ENCODE data around the gene CYB5RL.
"Not testable (repeated sequence)": the region's sequence is repeated elsewhere in the genome, so short reads cannot be mapped to it uniquely, and the experiment has no call there.

CYB5RL gene

GRCh38 chr1:54186056-54186455 is 13.8 kb downstream of the CYB5RL start:
- no peak for DNase-seq (ENCODE audit: low read depth in 3 of 3)

DNA sequence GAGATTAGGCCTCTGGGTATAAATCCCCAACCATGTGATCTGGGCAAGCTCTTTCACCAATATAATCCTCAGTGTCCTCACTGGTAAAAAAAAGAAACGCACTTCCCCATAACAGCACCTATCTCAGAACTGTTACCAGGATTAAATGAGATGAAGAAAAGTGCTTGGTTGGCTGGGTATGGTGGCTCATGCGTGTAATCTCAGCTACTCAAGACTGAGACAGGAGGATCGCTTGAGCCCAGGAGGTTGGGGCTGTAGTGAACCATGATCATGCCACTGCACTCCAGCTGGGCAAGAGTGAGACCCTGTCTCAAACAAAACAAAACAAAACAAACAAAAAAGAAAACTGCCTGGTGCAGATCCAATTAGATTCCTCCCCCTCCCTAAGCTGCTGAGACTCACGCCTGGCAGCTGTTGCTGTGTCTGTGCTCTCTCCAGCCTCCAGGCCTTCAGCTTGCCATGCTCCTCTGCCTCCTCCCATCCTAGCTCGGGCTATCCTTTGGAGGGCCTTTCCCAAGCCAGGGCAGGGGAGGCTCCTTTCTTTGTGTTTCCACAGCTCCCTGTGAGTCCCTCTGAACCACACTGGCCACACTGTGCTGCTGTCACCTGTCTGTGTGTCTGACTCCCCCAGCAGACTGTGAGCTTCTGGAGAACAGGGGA is 19.0 kb downstream of the CYB5RL start:
- DNase-seq (ENCODE audit: low read depth in 3 of 3): no peak

GRCh38 chr1:54178296-54179070 is 21.3 kb downstream of the CYB5RL start:
- DNase-seq (ENCODE audit: low read depth in 3 of 3): no peak

DNA sequence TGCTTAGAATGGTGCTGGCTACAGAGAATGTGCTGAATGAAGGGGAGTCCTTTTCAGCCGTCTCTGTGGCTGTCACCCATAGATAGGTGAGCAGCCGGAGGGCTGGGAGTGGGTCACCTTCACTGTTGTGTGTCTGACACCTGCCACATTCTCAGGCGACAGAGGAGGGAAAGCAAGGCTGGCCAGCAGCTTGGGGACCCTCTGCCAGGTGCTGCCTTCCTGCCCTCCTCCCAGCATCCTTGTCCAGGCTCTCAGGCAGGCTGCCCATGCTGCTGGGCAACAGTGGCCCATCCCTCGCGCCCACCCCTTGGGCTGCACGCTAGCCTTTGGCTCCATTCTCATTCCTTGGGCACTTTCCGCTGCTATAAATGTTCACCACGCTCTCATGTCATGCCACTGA is 22.1 kb downstream of the CYB5RL start:
- no peak for DNase-seq (ENCODE audit: low read depth in 3 of 3)

DNA sequence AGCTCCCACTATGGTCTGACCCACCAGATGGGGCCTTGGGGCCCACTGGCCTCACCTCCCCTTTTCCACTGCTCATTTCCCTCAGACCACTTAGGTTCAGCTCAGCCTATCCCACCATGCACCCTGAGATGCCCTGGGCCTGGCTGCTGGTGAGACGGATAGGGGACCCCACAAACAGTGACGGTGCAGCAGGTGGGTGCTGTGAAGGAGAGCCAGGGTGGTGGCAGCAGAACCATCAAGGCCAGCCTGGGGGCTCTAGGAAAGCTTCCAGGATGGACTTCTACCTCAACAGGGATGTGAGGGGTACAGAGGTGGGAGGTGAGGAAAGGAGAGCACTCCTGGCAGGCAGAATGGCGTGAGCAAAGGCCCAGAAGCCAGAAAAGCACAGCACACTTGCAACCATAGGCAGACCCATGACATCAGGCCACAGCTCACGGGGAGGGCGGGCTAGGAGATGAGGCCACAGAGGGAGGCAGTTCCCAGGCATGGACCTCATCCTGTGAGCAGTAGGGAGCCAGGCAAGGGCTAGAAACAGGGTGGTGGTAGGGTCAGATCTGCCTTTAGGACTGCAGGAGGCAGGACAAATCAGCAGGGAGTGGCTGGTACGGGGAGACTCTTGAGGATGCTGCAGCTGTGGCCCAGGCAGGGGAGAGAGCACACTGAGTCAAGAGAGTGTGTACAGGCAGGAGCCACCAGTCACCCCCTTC is 23.1 kb downstream of the CYB5RL start:
- DNase-seq (ENCODE audit: low read depth in 3 of 3): no peak

- DNase-seq (ENCODE audit: low read depth in 3 of 3): no peak
These were observed 25.7 kb downstream of the CYB5RL start for GRCh38 chr1:54174106-54174505.

GRCh38 chr1:54173681-54174080 is 26.1 kb downstream of the CYB5RL start:
- no peak for DNase-seq (ENCODE audit: low read depth in 3 of 3)

DNA sequence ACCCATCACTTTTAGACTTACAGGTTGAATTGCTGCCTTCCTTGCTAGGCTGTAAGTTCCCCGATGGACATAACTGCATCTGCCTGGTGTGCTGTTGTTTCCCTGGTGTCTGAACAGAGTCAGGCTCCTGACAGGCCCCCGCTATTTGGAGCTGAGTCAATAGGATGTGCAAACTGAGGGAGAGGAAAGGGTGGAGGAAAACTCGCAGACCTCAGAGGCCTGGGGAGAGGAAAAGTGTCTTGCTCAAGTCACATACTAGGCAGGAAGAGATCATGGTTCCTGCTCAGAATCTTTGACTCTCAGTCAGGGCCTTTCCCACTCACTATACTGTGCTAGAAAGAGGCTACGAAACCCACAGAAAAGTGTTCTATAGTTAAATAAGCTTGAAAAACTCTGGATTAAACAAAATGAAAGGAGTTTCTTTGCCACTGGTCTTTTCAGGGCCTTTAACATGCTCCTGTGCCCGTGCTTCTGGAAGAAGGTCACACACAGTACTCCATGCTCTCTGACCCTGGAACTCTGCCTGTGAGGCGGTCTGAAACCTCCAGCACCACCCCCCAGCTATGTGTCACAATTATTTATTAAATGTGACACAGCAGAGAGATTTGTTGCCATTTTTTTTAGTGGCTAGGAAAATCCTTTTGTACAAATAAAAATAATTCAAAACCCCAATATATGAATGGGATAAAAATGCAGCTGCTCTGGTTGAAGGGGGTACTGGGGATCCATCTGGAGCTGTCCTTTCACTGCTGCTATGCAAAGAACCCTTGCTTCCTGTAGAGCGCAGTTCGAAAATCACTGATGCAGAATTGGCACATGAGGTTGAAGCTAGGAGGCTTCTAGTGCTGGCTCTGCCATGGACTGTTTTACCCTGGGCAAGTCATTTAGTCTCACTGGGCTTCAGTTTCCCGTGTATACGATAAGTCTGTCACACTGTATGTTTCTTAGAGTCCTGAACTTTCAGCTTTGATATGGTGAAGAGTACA is 26.9 kb downstream of the CYB5RL start:
- DNase-seq (ENCODE audit: low read depth in 3 of 3): no peak

DNA sequence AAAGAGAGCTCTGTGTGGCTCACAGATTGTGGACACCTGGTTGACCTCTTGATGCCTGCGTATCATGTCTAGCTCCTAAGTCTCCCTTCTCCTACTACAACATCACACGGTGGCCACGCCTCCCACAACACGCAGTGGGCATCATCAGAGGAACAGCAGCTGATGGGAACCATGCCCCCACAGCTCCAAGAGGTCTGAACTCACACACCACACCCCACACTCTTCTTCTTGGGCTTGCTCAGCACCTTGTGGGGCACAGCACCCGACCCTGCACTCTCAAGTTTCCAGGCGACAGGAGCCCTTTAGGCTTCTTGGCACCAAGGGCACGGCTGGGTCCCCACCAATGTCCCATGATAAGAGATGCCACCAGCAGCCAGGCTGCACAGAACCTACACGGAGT is 28.2 kb downstream of the CYB5RL start:
- no peak for DNase-seq (ENCODE audit: low read depth in 3 of 3)

DNA sequence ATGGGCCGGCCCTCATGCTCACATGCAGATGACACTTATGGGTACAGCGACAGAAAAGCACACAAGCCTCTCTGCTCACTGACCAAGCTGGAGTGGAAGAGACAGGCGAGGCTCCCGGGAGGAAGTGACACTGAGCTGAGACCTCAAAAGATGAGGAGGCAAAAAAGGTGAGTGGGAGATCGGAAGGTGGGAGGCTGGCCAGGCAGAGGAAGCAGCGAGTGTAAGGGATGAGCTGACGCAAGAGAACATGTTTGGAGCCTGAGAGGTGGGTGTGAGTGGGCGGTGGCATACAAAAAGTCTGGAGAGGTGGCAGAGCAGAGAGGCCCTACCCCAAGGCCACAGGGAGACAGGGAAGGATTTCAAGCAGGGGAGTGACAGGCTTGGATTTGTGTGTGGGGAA is 28.8 kb downstream of the CYB5RL start:
- DNase-seq (ENCODE audit: low read depth in 3 of 3): no peak

- no peak for DNase-seq (ENCODE audit: low read depth in 3 of 3)
These were observed 30.8 kb downstream of the CYB5RL start for GRCh38 chr1:54169068-54169467.

DNA sequence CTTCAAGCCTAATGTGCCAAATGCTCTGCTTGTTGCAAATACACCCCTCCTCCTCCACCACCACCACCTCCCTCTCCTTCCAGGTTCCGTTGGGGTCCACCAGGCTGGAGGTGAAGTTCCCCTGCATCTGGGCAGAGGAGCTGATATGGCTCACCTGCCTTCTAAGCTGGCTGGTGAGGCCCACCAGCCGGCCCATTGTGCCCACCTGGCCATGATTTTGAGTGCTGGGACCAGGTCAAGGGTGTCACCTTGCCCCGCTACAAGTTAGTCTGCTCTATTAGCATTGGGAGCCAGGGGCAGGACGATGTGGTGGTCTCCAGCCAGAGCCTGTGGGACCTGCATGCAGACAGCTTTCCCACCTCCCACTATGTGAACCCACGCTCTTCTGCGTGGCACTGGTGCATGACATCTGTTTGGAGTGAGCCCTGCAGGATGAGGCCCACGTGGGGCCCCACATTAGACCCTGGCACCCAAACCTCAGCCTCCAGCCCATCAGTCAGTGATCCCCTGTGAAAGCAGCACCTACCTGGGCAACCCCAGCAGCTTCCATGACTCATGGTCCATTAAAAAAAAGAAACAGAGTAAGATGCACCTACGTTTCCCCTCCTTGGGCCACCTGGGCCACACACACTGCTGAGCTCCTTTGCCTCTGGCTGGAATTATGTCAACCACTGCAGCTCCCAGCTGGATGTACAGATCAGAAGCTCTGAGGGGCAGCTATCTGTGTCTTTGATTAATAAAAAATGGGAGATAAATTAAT is 31.4 kb downstream of the CYB5RL start:
- no peak for DNase-seq (ENCODE audit: low read depth in 3 of 3)

GRCh38 chr1:54167422-54168139 is 32.2 kb downstream of the CYB5RL start:
- DNase-seq (ENCODE audit: low read depth in 3 of 3): no peak

- DNase-seq (ENCODE audit: low read depth in 3 of 3): not testable (repeated sequence)
These were observed 33.5 kb downstream of the CYB5RL start for GRCh38 chr1:54166357-54166756.

DNA sequence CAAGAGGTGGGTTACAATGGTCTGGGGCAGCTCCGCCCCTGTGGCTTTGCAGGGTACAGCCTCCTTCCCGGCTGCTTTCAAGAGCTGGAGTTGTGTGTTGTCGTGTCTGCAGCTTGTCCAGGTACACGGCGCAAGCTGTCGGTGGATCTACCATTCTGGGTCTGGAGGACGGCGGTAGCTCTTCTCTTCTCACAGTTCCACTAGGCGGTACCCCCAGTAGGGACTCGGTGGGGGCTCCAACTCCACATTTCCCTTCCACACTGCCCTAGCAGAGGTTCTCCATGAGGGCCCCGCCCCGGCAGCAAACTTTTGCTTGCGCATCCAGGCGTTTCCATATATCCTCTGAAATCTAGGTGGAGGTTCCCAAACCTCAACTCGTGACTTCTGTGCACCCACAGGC is 34.7 kb downstream of the CYB5RL start:
- DNase-seq (ENCODE audit: low read depth in 3 of 3): no peak

DNA sequence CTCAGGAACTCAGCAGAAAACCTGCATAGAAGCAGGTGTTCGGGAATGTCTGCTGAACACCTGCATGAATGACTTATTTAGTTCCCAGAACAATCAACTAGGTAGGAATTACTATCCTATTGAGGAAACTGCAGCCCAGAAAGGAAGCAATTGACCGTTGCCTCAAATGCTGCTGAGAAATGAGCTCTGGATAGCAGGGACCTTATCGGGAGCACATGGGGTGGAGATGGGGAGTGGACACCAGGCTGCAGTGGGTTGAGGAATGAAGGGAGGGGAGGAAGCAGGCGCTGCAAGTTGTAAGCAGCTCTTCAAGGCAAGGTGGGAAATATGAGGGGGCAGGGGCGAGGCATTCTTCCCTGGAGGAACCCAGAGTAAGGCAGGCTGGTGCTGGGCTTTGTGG is 36.3 kb downstream of the CYB5RL start:
- no peak for DNase-seq (ENCODE audit: low read depth in 3 of 3)

- no peak for DNase-seq (ENCODE audit: low read depth in 3 of 3)
These were observed 36.8 kb downstream of the CYB5RL start for GRCh38 chr1:54163051-54163450.

DNA sequence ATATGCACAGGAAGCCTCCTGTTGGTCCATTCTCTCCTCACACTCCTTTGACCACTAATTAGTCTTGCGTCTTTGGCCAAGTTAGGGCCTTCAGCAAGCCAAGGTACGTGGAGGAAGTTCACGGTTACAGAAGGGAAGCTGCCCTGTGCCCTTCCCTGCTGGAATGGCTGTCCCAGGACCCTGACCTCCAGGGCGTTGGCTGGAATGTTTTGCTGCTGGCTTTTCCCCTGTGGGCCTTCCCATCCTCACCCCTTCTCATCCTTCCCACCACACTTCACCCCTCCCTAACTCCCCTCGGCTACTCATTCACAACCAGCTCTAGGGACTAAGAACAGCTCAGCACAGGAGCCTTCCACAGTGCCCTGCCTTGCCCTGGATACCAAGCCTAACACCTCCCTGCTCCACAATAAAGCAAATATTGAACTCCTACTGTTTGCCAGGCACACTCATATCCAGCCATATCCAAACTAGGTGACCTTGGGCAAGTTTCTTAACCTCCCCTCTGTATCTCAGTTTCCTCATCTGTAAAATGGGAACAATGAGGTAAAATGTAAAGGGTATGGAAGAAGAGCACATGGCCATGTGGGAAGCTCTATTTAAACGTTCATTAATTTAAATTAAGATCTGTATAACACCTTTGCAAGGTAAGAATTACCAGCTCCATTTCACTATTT is 38.2 kb downstream of the CYB5RL start:
- no peak for DNase-seq (ENCODE audit: low read depth in 3 of 3)

DNA sequence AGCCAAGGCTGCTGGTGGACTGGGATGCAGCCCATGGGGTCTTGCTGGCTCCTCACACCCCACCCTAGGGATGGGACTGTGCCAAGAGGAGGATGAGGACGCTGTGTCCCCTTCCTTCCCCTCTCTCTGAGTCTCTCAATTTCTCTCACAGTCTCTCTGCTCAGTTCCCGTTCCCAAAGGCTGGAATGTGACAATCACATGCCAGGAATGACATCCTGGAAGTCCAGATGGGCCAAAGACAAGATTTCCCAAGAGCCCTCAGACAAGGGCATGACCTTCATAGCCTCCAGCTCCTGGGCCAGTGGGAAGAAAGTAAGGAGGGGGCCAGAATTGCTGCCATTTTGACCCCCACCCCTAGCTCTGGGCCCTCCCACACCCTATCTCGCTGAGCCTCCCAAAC is 39.5 kb downstream of the CYB5RL start:
- no peak for DNase-seq (ENCODE audit: low read depth in 3 of 3)
